ENCODE results near the gene ABHD4.

DNA sequence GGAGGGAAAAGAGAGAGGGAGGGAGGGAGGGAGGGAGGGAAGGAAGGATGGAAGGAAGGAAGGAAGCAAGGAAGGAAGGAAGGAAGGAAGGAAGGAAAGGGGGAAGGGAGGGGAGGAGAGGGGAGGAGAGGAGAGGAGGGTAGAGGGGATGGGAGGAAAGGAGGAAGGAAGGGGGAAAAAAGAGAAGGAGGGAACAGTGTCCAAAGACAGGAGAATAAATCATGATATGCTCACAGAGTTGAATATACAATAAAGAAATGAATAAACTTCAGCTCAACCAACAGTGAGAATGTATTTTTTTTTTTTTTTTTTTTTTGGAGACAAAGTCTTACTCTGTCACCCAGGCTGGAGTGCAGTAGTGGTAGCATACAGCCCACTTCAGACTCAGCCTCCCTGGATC lies 42.1 kb downstream of the ABHD4 start:
- TF ChIP-seq, protein P1, sequence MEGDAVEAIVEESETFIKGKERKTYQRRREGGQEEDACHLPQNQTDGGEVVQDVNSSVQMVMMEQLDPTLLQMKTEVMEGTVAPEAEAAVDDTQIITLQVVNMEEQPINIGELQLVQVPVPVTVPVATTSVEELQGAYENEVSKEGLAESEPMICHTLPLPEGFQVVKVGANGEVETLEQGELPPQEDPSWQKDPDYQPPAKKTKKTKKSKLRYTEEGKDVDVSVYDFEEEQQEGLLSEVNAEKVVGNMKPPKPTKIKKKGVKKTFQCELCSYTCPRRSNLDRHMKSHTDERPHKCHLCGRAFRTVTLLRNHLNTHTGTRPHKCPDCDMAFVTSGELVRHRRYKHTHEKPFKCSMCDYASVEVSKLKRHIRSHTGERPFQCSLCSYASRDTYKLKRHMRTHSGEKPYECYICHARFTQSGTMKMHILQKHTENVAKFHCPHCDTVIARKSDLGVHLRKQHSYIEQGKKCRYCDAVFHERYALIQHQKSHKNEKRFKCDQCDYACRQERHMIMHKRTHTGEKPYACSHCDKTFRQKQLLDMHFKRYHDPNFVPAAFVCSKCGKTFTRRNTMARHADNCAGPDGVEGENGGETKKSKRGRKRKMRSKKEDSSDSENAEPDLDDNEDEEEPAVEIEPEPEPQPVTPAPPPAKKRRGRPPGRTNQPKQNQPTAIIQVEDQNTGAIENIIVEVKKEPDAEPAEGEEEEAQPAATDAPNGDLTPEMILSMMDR (IDR thresholded peaks at IDR 0.05) = no peak
- TF ChIP-seq POLR2AphosphoS5 (IDR thresholded peaks at IDR 0.05) (no peak), POLR2A (IDR thresholded peaks at IDR 0.05) (no peak)

All from prostate gland (tissue), 2 donors.